Neural progenitor cell (in vitro differentiated cells): ENCODE results near the gene ERVMER34-1.

Source experiments
- EZH2 ChIP-seq: fragments of 200-600 bp; sonication (generic); IDR thresholded peaks from 2 replicates; pipeline ENCODE4 v1.6.1; 2017; ENCODE audit warnings: antibody characterized with exemption, mild to moderate bottlenecking, moderate library complexity
- EZH2phosphoT487 ChIP-seq: fragments of 200-600 bp; sonication (generic); IDR thresholded peaks from 2 replicates; pipeline ENCODE4 v1.6.1; 2017; ENCODE audit warnings: antibody characterized with exemption
- TF ChIP-seq, protein P1 (sequence below): fragments of 200-600 bp; sonication (generic); IDR thresholded peaks from 2 replicates; pipeline ENCODE4 v1.5.1; 2017; ENCODE audit warnings: antibody characterized with exemption, mild to moderate bottlenecking

GRCh38 chr4:52715914-52716313, 35.3 kb downstream of the ERVMER34-1 start:
- TF ChIP-seq, protein P1, sequence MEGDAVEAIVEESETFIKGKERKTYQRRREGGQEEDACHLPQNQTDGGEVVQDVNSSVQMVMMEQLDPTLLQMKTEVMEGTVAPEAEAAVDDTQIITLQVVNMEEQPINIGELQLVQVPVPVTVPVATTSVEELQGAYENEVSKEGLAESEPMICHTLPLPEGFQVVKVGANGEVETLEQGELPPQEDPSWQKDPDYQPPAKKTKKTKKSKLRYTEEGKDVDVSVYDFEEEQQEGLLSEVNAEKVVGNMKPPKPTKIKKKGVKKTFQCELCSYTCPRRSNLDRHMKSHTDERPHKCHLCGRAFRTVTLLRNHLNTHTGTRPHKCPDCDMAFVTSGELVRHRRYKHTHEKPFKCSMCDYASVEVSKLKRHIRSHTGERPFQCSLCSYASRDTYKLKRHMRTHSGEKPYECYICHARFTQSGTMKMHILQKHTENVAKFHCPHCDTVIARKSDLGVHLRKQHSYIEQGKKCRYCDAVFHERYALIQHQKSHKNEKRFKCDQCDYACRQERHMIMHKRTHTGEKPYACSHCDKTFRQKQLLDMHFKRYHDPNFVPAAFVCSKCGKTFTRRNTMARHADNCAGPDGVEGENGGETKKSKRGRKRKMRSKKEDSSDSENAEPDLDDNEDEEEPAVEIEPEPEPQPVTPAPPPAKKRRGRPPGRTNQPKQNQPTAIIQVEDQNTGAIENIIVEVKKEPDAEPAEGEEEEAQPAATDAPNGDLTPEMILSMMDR: no peak
- TF ChIP-seq EZH2phosphoT487 (no peak), EZH2 (no peak)
